Cardiac muscle cell (in vitro differentiated cells and primary cell): Measurements from ENCODE around the gene RASL10B. TPM values are rescaled to one million over a fixed set of nuclear protein-coding genes. Genes with fewer than 3 reads are reported as not detected.
A peak's percentile ranks its signal among the peaks of the same experiment; 100 is the strongest.

Source experiments
- DNase-seq, 2 donors: peaks; one replicate each; pipeline versions ENCODE4 v3.0.0 to v3.0.0-alpha.2; 2010 to 2017; ENCODE audit warnings: low read depth in 1 of 2, low spot score in 1 of 2
- H3K27ac ChIP-seq: fragments of 200-600 bp; sonication (generic); 2 replicates; pipeline ENCODE4 v1.5.1; 2016
- H3K27me3 ChIP-seq: fragments of 200-600 bp; sonication (generic); 2 replicates; pipeline ENCODE4 v1.6.0; 2016; ENCODE audit warnings: control low read depth
- H3K36me3 ChIP-seq: fragments of 200-600 bp; sonication (generic); 2 replicates; pipeline ENCODE4 v1.5.1; 2016; ENCODE audit warnings: control low read depth
- H3K4me1 ChIP-seq: fragments of 200-600 bp; sonication (generic); 2 replicates; pipeline ENCODE4 v1.8.1; 2017; ENCODE audit warnings: low read depth, mild to moderate bottlenecking, mixed run types
- H3K4me3 ChIP-seq: fragments of 200-600 bp; sonication (generic); 2 replicates; pipeline ENCODE4 v1.5.1; 2016; ENCODE audit warnings: mild to moderate bottlenecking
- H3K9me3 ChIP-seq: fragments of 200-600 bp; sonication (generic); 2 replicates; pipeline ENCODE4 v1.5.1; 2017; ENCODE audit warnings: low read depth, mild to moderate bottlenecking, control low read depth
- polyA plus RNA-seq: library from polyadenylated mRNA; unstranded; fragments of >200 nt; fragmentation: Nextera tagmentation; extraction: Ambion mirVana; gene quantifications from 2 replicates; pipeline ENCODE4 v1.2.1, GENCODE V29; 2016
- total RNA-seq: library from RNA; depleted of rRNA; stranded (reverse); fragments of >200 nt; gene quantifications from 2 replicates; pipeline ENCODE4 v1.2.3, GENCODE V29; 2016
- TF ChIP-seq, protein P1 (sequence below): IDR thresholded peaks from 2 replicates; pipeline ENCODE4 v1.5.1; 2012; ENCODE audit warnings: low read depth, mild to moderate bottlenecking, low read length

The RASL10B gene, protein sequence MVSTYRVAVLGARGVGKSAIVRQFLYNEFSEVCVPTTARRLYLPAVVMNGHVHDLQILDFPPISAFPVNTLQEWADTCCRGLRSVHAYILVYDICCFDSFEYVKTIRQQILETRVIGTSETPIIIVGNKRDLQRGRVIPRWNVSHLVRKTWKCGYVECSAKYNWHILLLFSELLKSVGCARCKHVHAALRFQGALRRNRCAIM
- total RNA-seq: 108 and 116 TPM in 2 replicates
- 71.6 and 94.4 TPM in 2 replicates for polyA plus RNA-seq

DNA sequence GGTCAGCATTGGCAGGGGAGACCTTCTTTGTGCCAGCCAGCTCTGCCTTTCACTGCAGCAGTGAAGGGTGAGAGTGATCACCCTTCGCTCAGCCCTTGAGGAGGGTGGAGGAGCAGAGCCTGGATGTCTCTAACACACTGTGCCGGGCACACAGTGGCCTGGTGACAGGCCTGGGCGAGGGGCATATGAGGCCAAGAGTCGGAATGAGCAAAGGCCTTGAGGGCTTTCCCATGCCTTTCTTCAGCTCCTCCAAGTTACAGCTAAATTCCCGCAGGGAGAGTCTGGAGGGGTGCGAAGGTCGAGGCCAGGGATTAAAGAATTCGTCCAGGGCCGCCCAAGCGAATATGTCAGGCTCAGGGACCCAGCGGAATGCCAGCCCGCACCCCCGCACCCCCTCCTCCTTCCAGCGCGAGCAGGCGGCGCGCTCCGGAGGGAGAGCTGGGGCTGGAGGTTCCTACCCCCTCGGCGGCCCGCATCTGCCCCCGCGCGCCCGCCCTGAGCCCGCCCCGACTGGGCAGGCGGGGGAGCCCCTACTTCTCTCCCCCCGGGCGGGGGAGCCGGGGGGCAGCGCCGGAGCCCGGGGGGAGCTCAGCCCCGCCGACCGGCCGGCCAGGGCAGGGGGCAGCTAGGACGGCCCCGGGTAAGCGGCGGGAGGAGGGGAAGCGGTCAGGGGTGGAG, at the start of gene RASL10B:
TSS of gene RASL10B (plus strand) at position 401 of the 678 bp plus-strand sequence. CDS start 3,546 bp downstream, outside the sequence.
- Histone ChIP-seq H3K9me3 (no peaks in the 10 kb centered on the region), H3K4me3 (peak within 1 kb of the TSS; percentile 74), H3K27ac (peak within 1 kb of the TSS; percentile 41), H3K36me3 (no peaks in the 10 kb centered on the region), H3K4me1 (peaks cover 38% of the 10 kb centered on the region), H3K27me3 (no peaks in the 10 kb centered on the region)
- TF ChIP-seq, protein P1, sequence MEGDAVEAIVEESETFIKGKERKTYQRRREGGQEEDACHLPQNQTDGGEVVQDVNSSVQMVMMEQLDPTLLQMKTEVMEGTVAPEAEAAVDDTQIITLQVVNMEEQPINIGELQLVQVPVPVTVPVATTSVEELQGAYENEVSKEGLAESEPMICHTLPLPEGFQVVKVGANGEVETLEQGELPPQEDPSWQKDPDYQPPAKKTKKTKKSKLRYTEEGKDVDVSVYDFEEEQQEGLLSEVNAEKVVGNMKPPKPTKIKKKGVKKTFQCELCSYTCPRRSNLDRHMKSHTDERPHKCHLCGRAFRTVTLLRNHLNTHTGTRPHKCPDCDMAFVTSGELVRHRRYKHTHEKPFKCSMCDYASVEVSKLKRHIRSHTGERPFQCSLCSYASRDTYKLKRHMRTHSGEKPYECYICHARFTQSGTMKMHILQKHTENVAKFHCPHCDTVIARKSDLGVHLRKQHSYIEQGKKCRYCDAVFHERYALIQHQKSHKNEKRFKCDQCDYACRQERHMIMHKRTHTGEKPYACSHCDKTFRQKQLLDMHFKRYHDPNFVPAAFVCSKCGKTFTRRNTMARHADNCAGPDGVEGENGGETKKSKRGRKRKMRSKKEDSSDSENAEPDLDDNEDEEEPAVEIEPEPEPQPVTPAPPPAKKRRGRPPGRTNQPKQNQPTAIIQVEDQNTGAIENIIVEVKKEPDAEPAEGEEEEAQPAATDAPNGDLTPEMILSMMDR: no peak
- peak; percentile 62 to 77 for DNase-seq

DNA sequence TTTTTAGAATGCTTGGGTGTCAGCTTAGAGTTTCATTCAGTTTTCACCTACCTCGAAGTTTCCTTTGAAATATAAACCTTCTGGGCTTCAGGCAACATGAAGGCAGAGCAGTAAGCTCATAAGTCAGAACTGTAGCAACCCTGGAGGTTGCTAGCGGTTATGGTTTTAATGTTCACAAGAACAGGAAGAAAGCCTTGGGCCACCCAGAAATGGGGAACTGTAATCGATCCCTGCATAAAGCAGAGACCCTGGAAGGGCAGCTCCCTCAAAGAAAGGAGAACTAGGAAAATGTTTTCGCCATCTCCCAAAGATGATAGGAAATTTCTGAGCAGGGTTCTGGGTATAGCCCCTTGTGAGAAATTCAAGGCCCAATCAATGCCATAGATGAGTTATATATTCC, 47.8 kb upstream of the RASL10B start:
- TF ChIP-seq, protein P1: no peak
- Histone ChIP-seq H3K27ac (no peak overlapping the region), H3K4me1 (no peaks in the 10 kb centered on the region), H3K27me3 (no peaks in the 10 kb centered on the region), H3K4me3 (no peak overlapping the region), H3K36me3 (peaks cover 37% of the 10 kb centered on the region), H3K9me3 (no peaks in the 10 kb centered on the region)
- no peak for DNase-seq

DNA sequence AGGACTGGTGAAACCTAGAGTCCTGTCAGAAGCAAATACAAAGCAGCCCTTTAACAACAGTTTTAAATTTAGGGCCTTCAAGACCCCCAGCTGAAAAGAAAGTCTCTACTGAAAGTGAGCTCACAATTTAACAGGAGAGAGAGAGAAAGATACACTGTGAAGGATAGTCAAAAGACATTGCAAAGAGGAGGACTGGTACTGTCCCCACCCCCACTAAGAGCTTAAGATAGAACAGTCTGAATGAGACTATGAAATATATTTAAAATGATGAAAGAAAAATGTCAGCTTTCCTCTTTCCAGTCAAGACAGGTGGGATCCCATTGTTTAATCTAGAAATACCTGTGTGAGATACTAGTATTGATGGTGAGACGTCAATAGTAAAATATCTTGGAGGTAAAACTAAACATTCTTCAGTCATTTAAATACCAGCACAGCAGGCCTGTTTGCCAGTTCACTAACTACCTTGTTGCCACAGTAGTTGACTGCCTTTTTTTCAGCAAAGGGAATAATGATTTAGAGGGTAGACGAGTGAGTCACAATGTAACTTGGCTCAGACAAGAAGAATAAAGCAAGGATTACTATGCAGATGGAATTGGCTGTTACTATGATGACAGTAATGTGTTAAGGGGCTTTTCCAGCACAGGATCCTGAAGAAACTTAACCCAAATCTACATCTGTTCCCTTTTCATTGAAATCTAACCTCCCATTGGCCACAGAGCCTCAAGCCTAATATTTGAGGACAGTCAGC, 47.2 kb upstream of the RASL10B start:
- DNase-seq: peak in 1 of 2 donors; percentile 14
- Histone ChIP-seq H3K27me3 (no peaks in the 10 kb centered on the region), H3K27ac (no peak overlapping the region), H3K4me3 (no peak overlapping the region), H3K4me1 (no peaks in the 10 kb centered on the region), H3K9me3 (no peaks in the 10 kb centered on the region), H3K36me3 (peaks cover 37% of the 10 kb centered on the region)
- TF ChIP-seq, protein P1: no peak

DNA sequence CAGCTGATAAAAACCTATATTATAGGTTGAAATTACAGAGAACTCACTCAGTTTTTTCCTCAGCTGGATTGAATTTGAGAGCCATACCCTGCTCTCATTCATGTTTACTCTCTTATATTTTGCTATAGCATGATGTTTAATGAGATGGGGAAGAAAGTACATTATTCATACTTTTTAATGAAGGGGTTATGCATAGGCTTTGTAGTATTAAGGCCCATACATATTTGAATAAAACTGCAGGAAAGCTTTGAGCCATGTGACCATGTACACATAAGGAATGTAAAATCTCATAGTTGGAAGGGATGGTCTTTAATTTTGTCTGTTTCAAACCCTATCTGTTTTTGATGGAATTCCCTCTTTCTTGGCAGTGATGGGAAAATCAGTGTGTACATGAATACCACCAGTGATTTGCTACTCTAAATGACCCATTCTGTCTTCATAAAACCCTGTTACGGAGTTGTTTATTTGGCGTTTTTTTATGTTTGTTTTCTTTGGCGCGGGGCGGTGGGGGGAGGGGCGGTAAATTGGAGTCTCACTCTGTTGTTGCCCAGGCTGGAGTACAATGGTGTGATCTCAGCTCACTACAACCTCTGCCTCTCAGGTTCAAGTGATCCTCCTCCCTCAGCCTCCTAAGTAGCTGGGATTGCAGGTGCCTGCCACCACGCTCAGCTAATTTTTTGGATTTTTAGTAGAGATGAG, 38.8 kb upstream of the RASL10B start:
- H3K9me3 ChIP-seq: no peaks in the 10 kb centered on the region
- H3K27ac ChIP-seq: no peak overlapping the region
- DNase-seq: no peak
- H3K4me3 ChIP-seq: no peak overlapping the region
- H3K27me3 ChIP-seq: no peaks in the 10 kb centered on the region
- TF ChIP-seq, protein P1: no peak
- H3K36me3 ChIP-seq: peaks cover 1% of the 10 kb centered on the region
- H3K4me1 ChIP-seq: peaks cover 32% of the 10 kb centered on the region

DNA sequence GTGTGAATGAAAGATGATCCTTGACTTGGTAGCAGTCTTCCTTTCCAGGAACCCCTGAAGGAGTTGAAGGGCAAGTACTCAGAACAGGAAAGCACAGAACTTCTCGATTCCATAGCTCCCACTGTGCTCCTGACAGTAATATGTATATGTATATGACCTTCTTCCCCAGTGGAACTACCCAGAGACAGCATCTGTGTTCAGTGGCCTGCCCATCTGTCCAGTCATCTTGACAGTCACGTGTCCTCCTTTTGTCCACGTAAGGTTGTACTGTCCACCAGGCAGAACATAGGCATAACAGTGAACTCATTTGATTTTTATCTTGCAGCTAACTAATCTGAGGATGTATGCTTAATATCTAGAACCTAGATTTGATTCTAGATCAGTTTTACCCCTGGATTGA, 37.8 kb upstream of the RASL10B start:
- no peak for DNase-seq
- Histone ChIP-seq H3K27me3 (no peaks in the 10 kb centered on the region), H3K4me3 (no peak overlapping the region), H3K4me1 (peaks cover 32% of the 10 kb centered on the region), H3K27ac (peak overlapping the region; percentile 82), H3K36me3 (no peaks in the 10 kb centered on the region), H3K9me3 (no peaks in the 10 kb centered on the region)
- TF ChIP-seq, protein P1: no peak
